GM18868 (cell line): Measurements from ENCODE around the gene SLC35D3.
"Not testable (repeated sequence)": the region's sequence is repeated elsewhere in the genome, so short reads cannot be mapped to it uniquely, and the experiment has no call there.

Experiments used
- ATAC-seq: cut with Tn5 transposase; IDR thresholded peaks from one replicate; pipeline ENCODE4 v1.9.1; 2021; ENCODE audit warnings: mild to moderate bottlenecking, moderate library complexity; ENCODE audit not compliant: unreplicated experiment

SLC35D3 gene, protein sequence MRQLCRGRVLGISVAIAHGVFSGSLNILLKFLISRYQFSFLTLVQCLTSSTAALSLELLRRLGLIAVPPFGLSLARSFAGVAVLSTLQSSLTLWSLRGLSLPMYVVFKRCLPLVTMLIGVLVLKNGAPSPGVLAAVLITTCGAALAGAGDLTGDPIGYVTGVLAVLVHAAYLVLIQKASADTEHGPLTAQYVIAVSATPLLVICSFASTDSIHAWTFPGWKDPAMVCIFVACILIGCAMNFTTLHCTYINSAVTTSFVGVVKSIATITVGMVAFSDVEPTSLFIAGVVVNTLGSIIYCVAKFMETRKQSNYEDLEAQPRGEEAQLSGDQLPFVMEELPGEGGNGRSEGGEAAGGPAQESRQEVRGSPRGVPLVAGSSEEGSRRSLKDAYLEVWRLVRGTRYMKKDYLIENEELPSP

DNA sequence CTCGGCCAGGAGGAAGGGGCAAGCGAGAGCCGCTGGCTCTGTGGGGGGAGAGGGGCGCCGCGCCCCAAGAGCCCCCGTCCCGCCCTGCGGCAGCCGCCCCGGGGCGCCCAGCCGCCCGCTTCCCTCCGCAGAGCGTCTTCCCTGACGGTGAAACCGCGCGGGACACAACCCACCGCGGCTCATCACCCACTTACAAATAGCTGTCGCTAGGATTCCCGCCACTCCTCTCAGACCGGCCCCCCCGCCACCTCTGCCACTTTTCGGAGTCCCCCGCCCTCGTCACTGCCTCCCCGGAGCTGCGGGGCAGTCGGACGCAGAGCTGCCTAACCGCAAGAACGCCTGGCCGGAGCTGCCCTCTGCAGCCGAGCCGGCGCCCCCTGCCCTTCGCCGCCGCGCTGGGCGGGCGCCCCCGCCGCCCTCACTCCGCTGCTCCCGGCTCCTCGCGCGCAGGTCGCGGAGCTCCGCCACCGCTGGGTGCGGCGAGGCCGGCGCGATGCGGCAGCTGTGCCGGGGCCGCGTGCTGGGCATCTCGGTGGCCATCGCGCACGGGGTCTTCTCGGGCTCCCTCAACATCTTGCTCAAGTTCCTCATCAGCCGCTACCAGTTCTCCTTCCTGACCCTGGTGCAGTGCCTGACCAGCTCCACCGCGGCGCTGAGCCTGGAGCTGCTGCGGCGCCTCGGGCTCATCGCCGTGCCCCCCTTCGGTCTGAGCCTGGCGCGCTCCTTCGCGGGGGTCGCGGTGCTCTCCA lies at the start of gene SLC35D3:
Gene SLC35D3, plus strand, starts transcription at position 366 of the 749 bp plus-strand sequence. Its CDS starts 128 bp downstream, at position 494.
- no peak for ATAC-seq

DNA sequence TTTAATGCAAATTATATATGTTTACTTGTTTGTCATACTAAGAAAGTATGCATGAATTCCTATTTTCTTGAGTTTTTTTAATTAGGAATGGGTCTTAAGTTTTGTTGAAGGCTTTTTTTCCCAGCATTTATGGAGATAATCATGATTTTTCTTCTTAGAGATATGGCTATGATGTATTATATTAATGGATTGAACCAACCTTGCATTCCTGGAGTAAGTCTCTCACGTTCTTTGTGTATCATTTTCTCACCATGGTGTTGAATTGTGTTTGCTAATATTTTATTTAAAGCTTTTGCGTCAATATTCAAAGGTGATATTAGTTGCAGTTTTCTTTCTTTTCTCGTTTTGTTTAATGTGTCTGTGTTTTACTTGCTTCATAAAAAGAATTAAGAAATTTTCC lies 48.4 kb upstream of the SLC35D3 start:
- ATAC-seq, result no peak

GRCh38 chr6:136876469-136876868 lies 45.6 kb upstream of the SLC35D3 start:
- ATAC-seq, result not testable (repeated sequence)

GRCh38 chr6:136880748-136881460 lies 41.2 kb upstream of the SLC35D3 start:
- no peak for ATAC-seq

DNA sequence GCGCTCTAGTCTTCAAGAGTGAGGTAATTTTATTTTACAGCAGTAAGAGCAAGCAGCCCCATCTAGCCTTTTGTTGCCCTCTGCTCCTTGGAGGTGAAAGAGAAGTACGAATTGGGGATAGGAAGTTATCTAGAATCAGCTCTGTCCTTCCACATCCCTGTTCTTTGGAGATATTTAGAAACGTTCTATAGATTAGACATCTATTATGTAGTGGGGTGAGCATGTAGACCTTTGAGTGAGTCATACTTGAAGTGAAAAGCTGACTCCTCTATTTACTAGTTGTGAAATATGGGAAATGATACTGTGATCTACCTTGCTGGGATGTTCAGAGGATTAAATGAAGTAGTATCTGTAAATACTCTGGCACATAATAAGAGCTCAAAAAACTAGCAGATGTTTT lies 36.0 kb upstream of the SLC35D3 start:
- peak; percentile 58 for ATAC-seq

DNA sequence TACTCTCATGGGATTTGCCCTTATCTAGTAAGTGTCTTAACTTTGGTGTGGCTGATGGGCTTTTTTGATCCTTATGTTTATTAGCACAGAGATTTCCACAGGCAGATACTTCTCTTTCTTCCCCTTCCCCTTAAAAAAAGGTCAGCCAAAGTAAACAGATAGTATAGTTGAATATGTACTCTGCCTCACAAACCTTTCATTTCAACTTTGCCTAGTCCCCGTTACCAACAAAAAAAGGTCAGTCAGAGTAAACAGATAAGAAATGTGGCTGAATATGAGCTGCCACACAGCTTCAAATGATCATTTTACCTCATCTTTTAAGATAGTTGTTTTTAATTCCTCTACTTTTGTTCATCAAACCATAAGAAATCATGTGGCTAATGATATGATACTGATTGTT lies 34.1 kb upstream of the SLC35D3 start:
- no peak for ATAC-seq

DNA sequence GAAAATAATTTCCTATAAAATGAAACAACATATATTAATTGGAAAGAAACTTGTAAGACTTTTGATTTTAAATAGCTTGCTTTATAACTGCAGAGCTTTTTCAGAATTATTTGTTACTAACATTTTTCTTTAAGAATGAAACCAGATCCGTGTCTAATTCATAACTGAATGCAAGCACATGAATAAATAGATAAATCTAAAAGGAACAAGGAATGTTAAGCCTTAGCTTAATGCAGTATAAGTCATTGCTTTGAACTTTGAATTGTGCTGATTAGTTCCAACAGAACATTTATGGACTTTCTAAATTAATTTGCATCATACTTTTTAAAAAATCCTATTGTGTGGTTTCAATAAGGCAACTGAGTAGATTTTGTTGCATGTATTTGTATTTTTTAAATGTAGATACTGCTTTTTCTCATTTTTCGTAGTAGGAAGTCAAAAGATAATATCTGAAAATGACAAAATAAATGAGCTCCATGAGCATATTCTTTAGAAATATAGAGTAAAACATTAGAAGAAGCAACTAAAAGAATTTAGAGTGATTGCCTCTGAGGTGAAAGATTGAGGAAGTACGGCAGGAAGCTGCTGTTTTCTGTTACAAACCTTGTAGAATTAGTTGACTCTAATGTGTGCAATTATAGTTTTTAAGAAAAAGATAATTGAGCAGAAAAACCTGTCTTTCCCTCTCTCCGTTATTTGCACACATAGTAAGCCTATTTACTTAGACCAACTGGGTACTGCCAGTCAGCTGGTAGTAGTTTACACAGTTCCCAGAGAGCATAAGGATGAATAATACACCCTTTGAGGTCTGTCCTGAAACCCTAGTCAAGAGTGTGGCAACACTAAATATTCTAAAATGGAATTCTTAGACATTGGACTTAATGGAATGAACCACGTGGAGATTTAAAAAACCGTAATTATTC lies 32.6 kb upstream of the SLC35D3 start:
- ATAC-seq, result no peak

DNA sequence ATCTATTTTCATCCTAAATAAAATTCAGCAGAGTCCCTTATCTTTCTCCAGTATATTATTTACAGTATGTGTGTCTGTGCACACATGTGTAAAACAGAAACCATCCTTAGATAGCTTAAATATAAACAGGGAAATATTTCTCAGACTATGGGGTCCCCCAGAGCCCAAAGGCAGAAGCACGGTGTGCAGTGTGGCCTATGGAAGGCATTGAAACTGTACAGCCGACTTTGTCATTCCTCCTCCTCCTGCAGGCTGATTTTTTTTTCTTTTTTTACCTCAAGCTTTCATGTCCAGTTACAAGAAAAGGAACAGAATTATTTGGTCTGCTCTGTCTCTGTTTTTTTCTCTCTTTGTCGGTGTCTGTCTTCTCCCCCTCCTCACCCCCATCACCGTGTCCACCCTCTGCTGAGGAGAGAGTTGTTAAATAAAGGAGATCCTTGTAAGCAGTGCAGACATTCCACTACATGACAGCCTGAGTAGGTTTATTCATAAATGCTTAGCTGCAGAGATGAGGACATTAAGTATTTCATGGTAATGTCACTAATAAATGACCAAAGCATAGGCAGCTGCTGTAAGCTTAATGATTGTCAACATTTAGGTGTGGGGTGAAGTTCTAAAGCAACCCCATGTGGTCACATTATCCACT lies 31.8 kb upstream of the SLC35D3 start:
- ATAC-seq, result no peak

GRCh38 chr6:136890986-136891385 lies 31.1 kb upstream of the SLC35D3 start:
- no peak for ATAC-seq

DNA sequence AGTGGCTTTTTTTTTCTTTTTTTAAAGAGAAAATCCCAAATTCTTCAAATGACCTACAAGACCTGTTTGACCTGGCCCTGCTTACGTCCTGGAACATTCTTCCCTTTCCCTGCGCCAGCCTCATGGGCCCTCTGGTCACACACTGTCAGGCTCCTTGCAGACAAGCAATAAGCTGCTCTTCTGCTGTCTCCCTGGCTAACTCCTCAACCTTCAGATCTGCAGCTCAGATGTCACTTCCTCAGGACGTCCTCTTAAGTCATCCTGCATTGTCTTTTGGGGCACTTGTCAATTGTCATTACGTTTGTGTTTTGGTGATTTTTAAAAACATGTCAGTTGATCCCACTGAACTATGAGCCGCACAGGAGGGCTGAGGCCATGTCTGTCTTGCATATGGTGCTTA lies 28.9 kb upstream of the SLC35D3 start:
- ATAC-seq, result no peak

DNA sequence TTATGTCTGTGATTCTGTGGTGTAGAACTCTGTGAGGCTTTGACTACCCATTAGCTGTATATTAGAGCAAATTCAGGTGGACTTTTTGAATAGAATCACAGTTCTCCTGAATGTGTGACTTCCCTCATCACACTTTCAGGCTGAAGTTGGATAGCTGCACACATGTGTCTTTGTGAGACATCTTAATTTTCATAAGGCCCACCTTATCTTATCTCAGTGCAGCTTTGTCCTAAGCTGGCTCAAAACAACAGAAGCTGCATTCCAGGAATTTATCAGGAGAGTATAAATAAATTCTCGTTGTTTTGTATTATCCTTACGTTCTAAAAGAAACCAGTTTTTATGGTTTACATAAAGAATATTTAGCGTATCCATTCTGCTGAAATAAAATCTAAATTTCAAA lies 26.2 kb upstream of the SLC35D3 start:
- ATAC-seq, result no peak

- no peak for ATAC-seq
Observed at GRCh38 chr6:136897071-136897470, 25.0 kb upstream of the SLC35D3 start.

GRCh38 chr6:136901212-136901784 lies 20.8 kb upstream of the SLC35D3 start:
- ATAC-seq, result no peak

DNA sequence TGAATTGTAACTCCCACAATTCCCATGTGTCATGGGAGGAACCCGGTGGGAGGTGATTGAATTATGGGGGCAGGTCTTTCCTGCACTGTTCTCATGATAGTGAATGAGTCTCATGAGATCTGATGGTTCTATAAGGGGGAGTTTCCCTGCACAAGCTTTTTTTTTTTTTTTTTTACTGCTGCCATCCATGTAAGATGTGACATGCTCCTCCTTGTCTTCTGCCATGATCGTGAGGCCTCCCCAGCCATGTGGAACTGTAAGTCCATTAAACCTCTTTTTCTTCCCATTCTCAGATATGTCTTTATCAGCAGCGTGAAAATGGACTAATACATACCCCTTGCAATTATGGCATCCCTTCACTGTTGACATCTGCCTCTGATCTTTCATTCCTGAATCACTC lies 17.6 kb upstream of the SLC35D3 start:
- ATAC-seq, result not testable (repeated sequence)

DNA sequence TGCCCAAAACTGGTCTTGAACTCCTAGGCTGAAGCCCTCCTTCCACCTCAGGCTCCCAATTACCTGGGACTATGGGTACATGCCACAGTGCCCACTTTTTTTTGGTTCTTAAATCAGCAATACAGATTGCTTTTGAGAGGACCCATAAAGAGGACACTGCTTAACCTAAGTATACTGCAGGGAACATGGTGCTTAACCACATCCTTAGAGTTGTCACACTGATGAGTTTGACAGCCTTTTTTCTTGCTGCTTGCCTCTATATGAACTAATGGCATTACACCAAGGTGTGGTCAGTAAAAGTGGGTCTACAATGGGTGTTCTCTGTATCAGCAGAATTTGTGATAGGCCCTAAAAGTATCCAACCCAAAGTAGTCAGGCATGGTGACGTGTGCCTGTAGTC lies 7.2 kb upstream of the SLC35D3 start:
- ATAC-seq, result no peak

- no peak for ATAC-seq
Observed at GRCh38 chr6:136918706-136919105, 3.4 kb upstream of the SLC35D3 start.

DNA sequence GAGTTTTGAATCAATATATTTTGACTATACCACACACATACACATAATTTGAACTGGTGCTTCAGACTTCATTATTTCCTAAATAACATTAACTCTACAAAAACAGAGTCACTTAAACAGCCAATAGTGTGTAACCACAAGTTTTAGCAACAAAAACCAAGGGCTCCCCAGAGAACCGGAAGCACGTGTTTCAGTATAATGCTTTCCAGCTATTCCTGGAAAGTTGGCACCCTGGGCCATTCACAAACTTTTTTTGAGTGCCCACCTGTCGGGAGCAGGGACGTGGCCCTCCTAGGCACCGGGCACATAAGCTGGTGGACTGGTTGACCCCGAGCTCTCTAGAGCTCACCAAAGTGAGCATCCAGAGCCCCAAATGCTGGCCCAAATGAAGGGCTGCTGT lies 1.9 kb upstream of the SLC35D3 start:
- ATAC-seq, result no peak

GRCh38 chr6:136920671-136921380 lies 1.3 kb upstream of the SLC35D3 start:
- ATAC-seq, result no peak

DNA sequence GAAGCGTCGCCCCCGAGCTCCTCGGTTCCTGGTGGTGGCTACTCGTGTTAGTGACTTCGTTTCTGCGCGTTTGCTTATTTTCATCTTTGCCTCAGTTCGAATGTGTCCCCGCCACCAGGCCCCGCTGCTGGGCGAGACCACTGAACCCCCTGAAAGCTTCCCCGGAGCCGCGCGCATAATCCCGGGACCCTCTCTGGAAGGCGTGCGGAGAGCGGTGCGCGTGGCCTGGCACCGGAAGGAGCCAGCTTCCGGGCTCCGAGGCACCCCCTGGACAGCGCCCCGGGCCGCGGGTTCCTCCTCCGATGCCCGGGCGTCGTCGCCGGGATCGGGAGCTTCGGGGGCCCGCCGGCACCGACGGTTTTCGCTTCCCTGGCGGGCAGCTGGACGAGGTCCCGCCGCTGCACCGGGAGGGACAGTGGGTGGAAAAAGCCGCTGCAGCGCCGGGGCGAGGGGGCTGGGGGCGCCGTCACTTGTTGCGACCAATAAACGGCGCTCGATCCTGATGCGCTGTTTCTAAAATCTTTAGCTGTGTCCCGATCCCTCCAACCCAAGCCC lies 643 bp upstream of the SLC35D3 start:
- no peak for ATAC-seq
